H1 (cell line): ENCODE results near the gene NDUFV1. TPM values are rescaled to one million over a fixed set of nuclear protein-coding genes. Genes with fewer than 3 reads are reported as not detected.

Experiments used
- ATF2 ChIP-seq: IDR thresholded peaks from 2 replicates; pipeline ENCODE4 v1.6.1; 2012; ENCODE audit warnings: low read length, inconsistent platforms
- CBX5 ChIP-seq: fragments of 300-800, 300-1000 bp; sonication (generic); IDR thresholded peaks from 2 replicates; pipeline ENCODE4 v1.7.1; 2016; ENCODE audit warnings: antibody characterized with exemption, low read length, low read depth
- CBX8 ChIP-seq: fragments of 300-800, 300-1000 bp; sonication (generic); IDR thresholded peaks from 2 replicates; pipeline ENCODE4 v1.7.1; 2016; ENCODE audit warnings: low read depth, low read length, borderline replicate concordance
- GABPA ChIP-seq: IDR thresholded peaks from 2 replicates; pipeline ENCODE4 v1.6.1; 2011; ENCODE audit warnings: mild to moderate bottlenecking, low read length, moderate library complexity, borderline replicate concordance; ENCODE audit not compliant: insufficient read depth
- HDAC6 ChIP-seq: IDR thresholded peaks from one replicate; pipeline ENCODE4 v1.7.1; 2012; ENCODE audit warnings: low read depth, mild to moderate bottlenecking, inconsistent platforms, low read length, moderate library complexity
- KDM1A ChIP-seq: fragments of 200-600, 300-600 bp; sonication (generic); IDR thresholded peaks from 2 replicates; pipeline ENCODE4 v1.7.1; 2016; ENCODE audit warnings: mild to moderate bottlenecking, low read length, borderline replicate concordance
- KDM4A ChIP-seq: IDR thresholded peaks from one replicate; pipeline ENCODE4 v1.7.1; 2012; ENCODE audit warnings: low read depth, mild to moderate bottlenecking, moderate library complexity, low read length, inconsistent platforms; ENCODE audit not compliant: severe bottlenecking
- MAX ChIP-seq: IDR thresholded peaks from 2 replicates; pipeline ENCODE4 v1.6.1; 2012; ENCODE audit warnings: inconsistent platforms
- RAD21 ChIP-seq, 2 experiments: IDR thresholded peaks in 1 of 2; conservative IDR thresholded peaks in 1 of 2; 2 replicates each; pipeline ENCODE4 v1.6.1; 2011; ENCODE audit warnings: low read depth in 2 of 2, low read length in 2 of 2, improper control_type of control experiment in 1 of 2, inconsistent platforms in 1 of 2, mild to moderate bottlenecking in 1 of 2, moderate library complexity in 1 of 2
- RFX5 ChIP-seq: IDR thresholded peaks from 2 replicates; pipeline ENCODE4 v1.6.1; 2011; ENCODE audit warnings: low read depth, low read length, improper control_type of control experiment, borderline replicate concordance
- RXRA ChIP-seq: IDR thresholded peaks from 2 replicates; pipeline ENCODE4 v1.6.1; 2011; ENCODE audit warnings: low read depth, mild to moderate bottlenecking, low read length, moderate library complexity; ENCODE audit not compliant: insufficient read depth
- SIRT6 ChIP-seq: IDR thresholded peaks from one replicate; pipeline ENCODE4 v1.7.1; 2012; ENCODE audit warnings: low read length, inconsistent platforms
- SRF ChIP-seq: IDR thresholded peaks from 2 replicates; pipeline ENCODE4 v1.6.1; 2011; ENCODE audit warnings: mild to moderate bottlenecking, low read depth, low read length, moderate library complexity
- polyA plus RNA-seq, 7 experiments: library from polyadenylated mRNA; depleted of rRNA in 3 of 7; stranded (reverse) in 5 of 7; unstranded in 2 of 7; fragments of >200 nt in 5 of 7; fragments of 200-250 nt in 2 of 7; gene quantifications; 1 replicate in 5 of 7; 2 replicates in 1 of 7; 4 replicates in 1 of 7; pipeline versions ENCODE4 v1.2.1 to v1.2.3, GENCODE V29; 2011 to 2013; ENCODE audit warnings: missing spikeins in 2 of 7, mixed read lengths in 2 of 7
- total RNA-seq: library from RNA; stranded (reverse); fragmentation: NEBNext Ultra II Directional; extraction: Animal tissue kit (Norgen Biotek cat#: 25700); gene quantifications from 2 replicates; pipeline ENCODE4 v1.2.1, GENCODE V29; 2021

The NDUFV1 gene
- total and polyA plus RNA-seq, 2 of the 8 experiments (the other 6 are each of a cell fraction or from before 2014, with no cell fraction given): 125 to 131 TPM

DNA sequence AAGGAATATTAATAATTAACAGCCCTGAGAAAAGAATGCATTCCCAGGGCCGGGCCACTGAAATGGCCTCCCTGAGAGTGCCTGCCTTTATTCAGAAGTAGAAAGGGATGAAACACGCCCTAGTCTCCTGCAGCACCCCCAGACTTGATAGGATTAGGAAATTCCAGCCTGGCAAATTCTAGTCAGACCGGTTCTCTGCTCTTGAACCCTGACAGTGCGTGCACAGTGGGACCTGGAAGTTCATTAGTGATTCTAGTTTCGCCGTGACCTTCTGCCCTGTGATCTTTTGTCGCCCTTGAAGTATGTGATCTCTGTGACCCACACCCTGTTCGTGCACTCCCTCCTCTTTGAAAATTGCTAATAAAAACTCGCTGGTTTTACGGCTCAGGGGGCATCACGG lies 25.3 kb upstream of the NDUFV1 start (continued):
- TF ChIP-seq CBX8: no peak
- no peak for TF ChIP-seq SIRT6
- TF ChIP-seq HDAC6: no peak
- TF ChIP-seq RXRA: 0 out of 2 replicates have a peak, but pooled peaks have one; percentile 51
- TF ChIP-seq MAX: 0 out of 2 replicates have a peak, but pooled peaks have one; percentile 20
- TF ChIP-seq RFX5: no peak
- TF ChIP-seq KDM1A: no peak
- TF ChIP-seq GABPA: no peak
- no peak for TF ChIP-seq CBX5
- no peak for TF ChIP-seq RAD21 (IDR thresholded peaks at IDR 0.05 in 1 of 2, conservative IDR thresholded peaks at IDR 0.05 in 1 of 2; ENCODE audit: low read depth in 2 of 2, low read length in 2 of 2)
- no peak for TF ChIP-seq SRF
- TF ChIP-seq ATF2: peak; percentile 66; the same call in 1 of the 2 replicates
- no peak for TF ChIP-seq KDM4A
